Uterus (tissue), 4 donors: ENCODE data around the gene FGF11. TPM values are rescaled to one million over a fixed set of nuclear protein-coding genes. Genes with fewer than 3 reads are reported as not detected.

Experiments
- DNase-seq, 2 donors: peaks; one replicate each; pipeline ENCODE4 v3.0.0-alpha.2; 2019 to 2020
- H3K27ac ChIP-seq, 2 donors: fragments of 200-600 bp; sonication (generic); 1 replicate in 1 of 2; 2 replicates in 1 of 2; pipeline ENCODE4 v1.5.1; 2016 to 2018
- H3K27me3 ChIP-seq, 2 donors: fragments of 200-600 bp; sonication (generic); one replicate each; pipeline ENCODE4 v1.5.1; 2018 to 2019; ENCODE audit warnings: control low read depth in 1 of 2
- H3K36me3 ChIP-seq, 2 donors: fragments of 200-600 bp; sonication (generic); one replicate each; pipeline ENCODE4 v1.5.1; 2019; ENCODE audit warnings: control low read depth in 1 of 2
- H3K4me1 ChIP-seq, 2 donors: fragments of 200-600 bp; sonication (generic); one replicate each; pipeline ENCODE4 v1.5.1; 2018 to 2019; ENCODE audit warnings: control low read depth in 1 of 2
- H3K4me3 ChIP-seq, 2 donors: fragments of 200-600 bp; sonication (generic); 1 replicate in 1 of 2; 2 replicates in 1 of 2; pipeline ENCODE4 v1.5.1; 2018 to 2019; ENCODE audit warnings: mild to moderate bottlenecking in 1 of 2
- H3K9me3 ChIP-seq, 2 donors: fragments of 200-600 bp; sonication (generic); one replicate each; pipeline ENCODE4 v1.5.1; 2019; ENCODE audit warnings: control low read depth in 1 of 2
- POLR2A ChIP-seq, 2 donors: fragments of 450-650 bp; IDR thresholded peaks; one replicate each; pipeline ENCODE4 v1.6.1; 2016; ENCODE audit warnings: antibody characterized with exemption in 2 of 2, mild to moderate bottlenecking in 1 of 2, moderate library complexity in 1 of 2
- intact Hi-C: fragments of 100-400 bp; cut with DNase I; formaldehyde crosslinking; loops from one replicate; pipeline ENCODE4 v1.15.1; 2023; ENCODE audit warnings: low total_unique reads
- total RNA-seq, 4 donors: library from RNA; depleted of rRNA in 3 of 4; stranded (reverse); fragments of >200 nt in 3 of 4; gene quantifications; one replicate each; pipeline versions ENCODE4 v1.1.0 to v1.2.4, GENCODE V29; 2014 to 2023
- TF ChIP-seq, protein P1 (sequence below), 4 experiments: fragments of 200-600 bp in 2 of 4; fragments of 450-650 bp in 2 of 4; sonication (generic) in 2 of 4; IDR thresholded peaks; one replicate each; pipeline ENCODE4 v1.5.1; 2016 to 2019; ENCODE audit warnings: antibody characterized with exemption in 4 of 4, mild to moderate bottlenecking in 2 of 4, moderate library complexity in 1 of 4
- donor health status: DM: yes; HTN: yes; CAD: no.

The FGF11 gene
- total RNA-seq, 4 donors from 2014 or later: 2.8 to 17.9 (median 6.2) TPM; not detected in 1

DNA sequence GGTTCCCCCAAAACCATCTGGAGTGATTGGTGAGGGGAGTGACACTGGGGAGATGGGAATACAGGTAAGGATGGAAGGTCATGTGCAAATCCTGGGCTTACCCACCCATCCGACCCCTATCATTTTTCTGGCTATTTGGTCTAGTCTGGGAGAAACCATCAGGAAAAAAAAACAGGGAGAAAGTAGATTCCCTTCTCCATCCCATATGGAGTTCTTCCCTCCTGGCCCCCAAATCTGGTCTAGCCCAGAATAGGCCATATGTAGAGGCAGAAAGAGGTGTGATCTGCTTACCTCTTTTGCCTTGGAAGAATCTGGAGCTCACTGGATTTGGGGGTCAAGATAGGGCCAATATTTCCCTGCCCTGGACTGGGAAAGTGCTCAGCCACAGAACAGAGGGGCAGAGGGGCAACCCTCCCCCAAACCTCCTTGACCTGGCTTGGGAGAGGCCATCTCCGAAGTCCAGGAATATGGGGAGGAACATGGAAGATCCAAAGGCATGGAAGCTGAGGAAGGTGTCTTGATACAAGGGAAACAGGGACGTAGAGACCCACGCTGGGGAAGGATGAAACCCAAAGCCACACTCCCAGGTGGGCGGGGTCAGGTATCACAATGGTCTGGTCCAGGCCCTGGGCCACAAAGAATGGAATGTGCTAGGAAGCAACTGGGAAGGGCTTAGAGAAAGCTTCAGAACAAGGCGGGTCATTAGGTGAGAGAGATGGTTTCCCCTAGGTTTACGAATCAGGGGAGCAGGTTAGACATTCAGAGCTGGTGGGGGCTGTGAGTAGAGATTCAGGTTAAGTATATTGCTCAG is 21.7 kb downstream of the FGF11 start:
- Histone ChIP-seq H3K36me3 (no peaks in the 10 kb centered on the region), H3K27me3 (no peaks in the 10 kb centered on the region), H3K4me3 (no peak overlapping the region), H3K27ac (no peak overlapping the region), H3K4me1 (no peaks in the 10 kb centered on the region), H3K9me3 (no peaks in the 10 kb centered on the region)
- TF ChIP-seq POLR2A (IDR thresholded peaks at IDR 0.05): no peak
- TF ChIP-seq, protein P1, sequence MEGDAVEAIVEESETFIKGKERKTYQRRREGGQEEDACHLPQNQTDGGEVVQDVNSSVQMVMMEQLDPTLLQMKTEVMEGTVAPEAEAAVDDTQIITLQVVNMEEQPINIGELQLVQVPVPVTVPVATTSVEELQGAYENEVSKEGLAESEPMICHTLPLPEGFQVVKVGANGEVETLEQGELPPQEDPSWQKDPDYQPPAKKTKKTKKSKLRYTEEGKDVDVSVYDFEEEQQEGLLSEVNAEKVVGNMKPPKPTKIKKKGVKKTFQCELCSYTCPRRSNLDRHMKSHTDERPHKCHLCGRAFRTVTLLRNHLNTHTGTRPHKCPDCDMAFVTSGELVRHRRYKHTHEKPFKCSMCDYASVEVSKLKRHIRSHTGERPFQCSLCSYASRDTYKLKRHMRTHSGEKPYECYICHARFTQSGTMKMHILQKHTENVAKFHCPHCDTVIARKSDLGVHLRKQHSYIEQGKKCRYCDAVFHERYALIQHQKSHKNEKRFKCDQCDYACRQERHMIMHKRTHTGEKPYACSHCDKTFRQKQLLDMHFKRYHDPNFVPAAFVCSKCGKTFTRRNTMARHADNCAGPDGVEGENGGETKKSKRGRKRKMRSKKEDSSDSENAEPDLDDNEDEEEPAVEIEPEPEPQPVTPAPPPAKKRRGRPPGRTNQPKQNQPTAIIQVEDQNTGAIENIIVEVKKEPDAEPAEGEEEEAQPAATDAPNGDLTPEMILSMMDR (IDR thresholded peaks at IDR 0.05): no peak
- intact Hi-C loops: no loop called here
- no peak for DNase-seq

DNA sequence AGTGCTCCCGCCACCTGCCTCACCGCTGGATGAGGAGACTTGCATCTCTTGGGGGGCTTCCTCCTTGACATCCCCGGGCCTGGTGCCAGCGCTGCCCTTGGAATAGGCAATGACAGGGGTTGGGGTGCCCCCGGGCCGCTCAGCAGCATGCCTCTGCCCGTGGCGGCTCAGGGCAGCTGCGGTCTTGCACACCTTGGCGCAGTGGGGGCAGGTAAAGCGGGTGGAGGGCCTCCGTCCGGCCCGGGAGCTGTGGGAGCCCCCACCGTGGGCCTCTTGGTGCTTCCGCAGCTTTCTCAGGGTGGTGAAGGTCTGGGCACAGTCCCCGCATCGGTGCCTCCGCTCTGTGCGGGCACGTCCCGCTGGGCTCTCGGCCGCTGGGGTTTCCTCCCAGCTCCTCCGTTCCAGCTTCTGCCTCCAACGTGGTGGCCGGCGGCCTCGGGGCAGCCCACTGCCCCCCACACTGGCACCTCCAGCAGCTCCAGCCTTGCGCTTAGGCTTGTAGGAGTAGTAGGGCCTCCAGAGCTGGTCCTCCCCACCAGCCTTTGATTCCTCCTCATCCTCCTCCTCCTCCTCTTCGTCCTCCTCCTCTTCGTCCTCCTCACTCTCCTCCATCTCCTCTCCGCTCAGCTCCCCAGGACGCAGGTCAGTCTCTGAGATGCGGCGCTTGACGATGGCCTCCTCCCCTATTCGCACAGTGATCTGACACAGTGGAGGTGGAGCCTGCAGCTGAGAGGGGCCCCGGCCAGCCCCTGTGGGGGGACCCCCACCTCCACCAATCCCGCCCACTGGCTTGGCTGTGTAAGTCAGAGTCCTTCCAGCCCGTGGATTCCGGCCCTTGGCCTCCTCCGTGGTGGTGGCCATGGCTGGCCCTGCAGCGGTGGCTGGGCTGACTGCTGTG is 23.4 kb downstream of the FGF11 start:
- Histone ChIP-seq H3K36me3 (no peaks in the 10 kb centered on the region), H3K9me3 (no peaks in the 10 kb centered on the region), H3K4me3 (no peak overlapping the region), H3K27ac (no peak overlapping the region), H3K27me3 (no peaks in the 10 kb centered on the region), H3K4me1 (peaks cover 0 to 8% of the 10 kb centered on the region in 2 donors)
- intact Hi-C loops: no loop called here
- TF ChIP-seq, protein P1 (IDR thresholded peaks at IDR 0.05): no peak
- no peak for TF ChIP-seq POLR2A (IDR thresholded peaks at IDR 0.05)
- no peak for DNase-seq

DNA sequence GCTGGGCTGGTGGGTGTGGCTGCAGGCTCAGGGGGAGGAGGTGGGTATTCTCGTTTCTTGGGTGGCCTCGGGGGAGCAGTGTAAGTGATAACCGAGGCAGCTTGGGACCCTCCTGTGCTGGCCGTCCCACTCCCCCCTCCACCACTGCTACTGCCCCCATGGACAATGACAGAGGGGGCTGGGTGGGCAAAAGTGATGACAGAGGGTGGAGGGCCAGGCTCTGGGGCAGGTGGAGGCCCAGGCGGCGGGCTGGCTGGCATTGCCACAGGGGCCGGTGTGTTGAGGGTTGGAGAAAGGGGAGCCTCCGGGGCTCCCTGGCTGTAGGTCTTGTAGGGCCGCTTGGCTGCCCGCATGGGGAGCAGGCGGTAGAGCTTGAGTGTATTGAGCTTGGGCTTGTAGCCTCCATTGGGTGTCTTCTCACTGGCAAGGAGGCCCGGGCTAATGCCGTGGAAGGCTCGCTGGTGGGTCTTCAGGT is 24.1 kb downstream of the FGF11 start:
- H3K27ac ChIP-seq: no peak overlapping the region
- no peak for DNase-seq
- intact Hi-C loops: no loop called here
- no peaks in the 10 kb centered on the region for H3K27me3 ChIP-seq
- H3K4me1 ChIP-seq: peaks cover 3 to 8% of the 10 kb centered on the region in 2 donors
- TF ChIP-seq POLR2A (IDR thresholded peaks at IDR 0.05): no peak
- TF ChIP-seq, protein P1 (IDR thresholded peaks at IDR 0.05): no peak
- no peak overlapping the region for H3K4me3 ChIP-seq
- H3K9me3 ChIP-seq: no peaks in the 10 kb centered on the region
- H3K36me3 ChIP-seq: no peaks in the 10 kb centered on the region

DNA sequence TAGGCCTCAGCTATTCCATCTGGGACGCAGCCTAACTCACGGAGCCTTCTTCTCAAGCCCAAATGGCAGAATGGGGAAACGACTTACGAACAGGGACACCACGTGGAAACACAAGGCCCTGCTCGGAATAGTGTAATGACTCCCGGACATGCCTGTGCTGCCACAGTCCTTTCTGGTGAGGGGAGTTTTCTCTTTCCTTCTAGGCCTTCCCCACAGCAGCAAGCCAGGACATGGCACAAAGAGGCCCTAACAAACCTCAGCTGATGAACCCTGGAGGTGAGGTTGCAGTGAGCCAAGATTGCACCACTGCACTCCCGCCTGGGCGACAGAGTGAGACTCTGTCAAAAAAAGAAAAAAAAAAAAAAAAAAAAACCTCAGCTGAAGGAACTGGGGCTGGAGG is 24.8 kb downstream of the FGF11 start:
- H3K4me3 ChIP-seq: no peak overlapping the region
- no peaks in the 10 kb centered on the region for H3K9me3 ChIP-seq
- H3K36me3 ChIP-seq: no peaks in the 10 kb centered on the region
- no peak for TF ChIP-seq POLR2A (IDR thresholded peaks at IDR 0.05)
- TF ChIP-seq, protein P1 (IDR thresholded peaks at IDR 0.05): no peak
- no peak overlapping the region for H3K27ac ChIP-seq
- H3K27me3 ChIP-seq: no peaks in the 10 kb centered on the region
- intact Hi-C loops: no loop called here
- H3K4me1 ChIP-seq: peaks cover 6 to 8% of the 10 kb centered on the region in 2 donors
- no peak for DNase-seq
